Panc1 (cell line): ENCODE data around the gene TDRD7. TPM values are rescaled to one million over a fixed set of nuclear protein-coding genes. Genes with fewer than 3 reads are reported as not detected.

Source experiments
- ATAC-seq: fragments of 200-7000 bp; cut with Tn5 transposase; 2 replicates; pipeline ENCODE4 v1.9.1; 2020; ENCODE audit warnings: mild to moderate bottlenecking, moderate library complexity
- BruUV-seq: library from RNA; stranded (reverse); fragments of 400-500 nt; replicated peaks from 2 replicates; lab custom pipeline; 2021; lab: Mats Ljungman, UMichigan
- CTCF ChIA-PET: fragments of 300-600 bp; sonication (Branson Sonifier 250); formaldehyde crosslinking; loops from one replicate; lab custom pipeline; 2022; ENCODE audit warnings: antibody characterized with exemption; lab: Charles Lee
- POLR2A ChIA-PET: fragments of 300-600 bp; sonication (Branson Sonifier 250); formaldehyde crosslinking; loops from one replicate; lab custom pipeline; 2022; ENCODE audit warnings: antibody characterized with exemption; lab: Charles Lee
- DNase-seq: peaks from one replicate; pipeline ENCODE4 v3.0.0-alpha.2; 2010; ENCODE audit warnings: low read depth, low spot score
- H3K27ac ChIP-seq: 2 replicates; pipeline ENCODE4 v1.5.1; 2011; ENCODE audit warnings: mild to moderate bottlenecking, low read length, inconsistent platforms
- H3K27me3 ChIP-seq: fragments of 200-500 bp; sonication (Bioruptor generic); 2 replicates; pipeline ENCODE4 v1.6.0; 2014; ENCODE audit warnings: low read length, inconsistent platforms; ENCODE audit not compliant: control insufficient read depth, insufficient read depth
- H3K36me3 ChIP-seq: fragments of 200-500 bp; sonication (Bioruptor generic); 2 replicates; pipeline ENCODE4 v1.5.1; 2014; ENCODE audit warnings: inconsistent platforms, mild to moderate bottlenecking, low read length, moderate library complexity; ENCODE audit not compliant: control insufficient read depth, insufficient read depth
- H3K4me1 ChIP-seq: 2 replicates; pipeline ENCODE4 v1.5.1; 2011; ENCODE audit warnings: inconsistent platforms, mild to moderate bottlenecking, low read length, moderate library complexity; ENCODE audit not compliant: control insufficient read depth, insufficient read depth
- H3K4me3 ChIP-seq, 2 experiments: 2 replicates each; pipeline ENCODE4 v1.5.1; 2011 to 2012; ENCODE audit warnings: low read depth in 2 of 2, low read length in 2 of 2, mild to moderate bottlenecking in 2 of 2, inconsistent platforms in 1 of 2, moderate library complexity in 1 of 2
- H3K9me3 ChIP-seq: fragments of 200-500 bp; sonication (Bioruptor generic); 2 replicates; pipeline ENCODE4 v1.5.1; 2014; ENCODE audit warnings: low read depth, mild to moderate bottlenecking, inconsistent platforms, low read length, moderate library complexity; ENCODE audit not compliant: control insufficient read depth, insufficient read depth
- POLR2AphosphoS5 ChIP-seq: IDR thresholded peaks from 2 replicates; pipeline ENCODE4 v1.6.1; 2012; ENCODE audit warnings: mild to moderate bottlenecking, low read depth, low read length, moderate library complexity
- REST ChIP-seq, 2 experiments: IDR thresholded peaks; 2 replicates each; pipeline ENCODE4 v1.6.1; 2011 to 2012; ENCODE audit warnings: low read depth in 2 of 2, control low read depth in 1 of 2, low read length in 1 of 2, mild to moderate bottlenecking in 1 of 2, moderate library complexity in 1 of 2; ENCODE audit not compliant: insufficient read depth in 1 of 2
- SIN3A ChIP-seq: IDR thresholded peaks from 2 replicates; pipeline ENCODE4 v1.6.1; 2012; ENCODE audit warnings: low read depth, mild to moderate bottlenecking, low read length, moderate library complexity, borderline replicate concordance; ENCODE audit not compliant: insufficient read depth
- TCF7L2 ChIP-seq: IDR thresholded peaks from 2 replicates; pipeline ENCODE4 v1.6.1; 2011; ENCODE audit warnings: mild to moderate bottlenecking, low read depth, low read length, inconsistent platforms
- in situ Hi-C: cut with HindIII; loops from 2 replicates; pipeline ENCODE4 v1.10.0; 2016; ENCODE audit warnings: low sequenced_read_pairs, low pct_unique_long_range_greater_than_20kb
- intact Hi-C: fragments of 100-400 bp; cut with micrococcal nuclease; formaldehyde crosslinking; loops from one replicate; pipeline ENCODE4 v1.10.0; 2022; ENCODE audit not compliant: unreplicated experiment
- total RNA-seq: library from RNA; stranded (reverse); gene quantifications from one replicate; pipeline ENCODE4 v1.2.1, GENCODE V29; 2021; ENCODE audit not compliant: unreplicated experiment
- TF ChIP-seq, protein P1 (sequence below): fragments of 450-650 bp; IDR thresholded peaks from 2 replicates; pipeline ENCODE4 v1.5.1; 2017; ENCODE audit warnings: mild to moderate bottlenecking

TDRD7 gene
- total RNA-seq, 1 experiment from 2014 or later, result 10.6 TPM

DNA sequence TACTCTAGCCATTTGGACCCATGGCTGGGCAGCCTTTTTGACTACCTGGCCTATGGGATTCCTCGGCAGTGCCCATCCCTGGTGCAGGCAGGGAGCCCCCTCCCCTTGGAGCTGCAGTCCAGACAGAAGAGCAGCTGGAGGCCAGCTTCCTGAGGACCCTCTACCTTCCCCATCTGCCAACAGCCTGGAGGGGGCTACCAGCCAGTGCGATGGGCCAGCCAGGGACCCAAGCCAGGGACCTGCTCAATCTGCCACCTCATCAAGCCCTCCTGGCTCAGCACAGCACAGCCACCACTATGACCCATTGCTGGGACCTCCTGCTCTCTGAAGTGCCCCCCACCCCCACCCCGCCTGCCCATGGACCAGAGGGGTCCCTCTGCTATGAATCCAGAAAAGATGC is 22.6 kb upstream of the TDRD7 start:
- TF ChIP-seq, protein P1, sequence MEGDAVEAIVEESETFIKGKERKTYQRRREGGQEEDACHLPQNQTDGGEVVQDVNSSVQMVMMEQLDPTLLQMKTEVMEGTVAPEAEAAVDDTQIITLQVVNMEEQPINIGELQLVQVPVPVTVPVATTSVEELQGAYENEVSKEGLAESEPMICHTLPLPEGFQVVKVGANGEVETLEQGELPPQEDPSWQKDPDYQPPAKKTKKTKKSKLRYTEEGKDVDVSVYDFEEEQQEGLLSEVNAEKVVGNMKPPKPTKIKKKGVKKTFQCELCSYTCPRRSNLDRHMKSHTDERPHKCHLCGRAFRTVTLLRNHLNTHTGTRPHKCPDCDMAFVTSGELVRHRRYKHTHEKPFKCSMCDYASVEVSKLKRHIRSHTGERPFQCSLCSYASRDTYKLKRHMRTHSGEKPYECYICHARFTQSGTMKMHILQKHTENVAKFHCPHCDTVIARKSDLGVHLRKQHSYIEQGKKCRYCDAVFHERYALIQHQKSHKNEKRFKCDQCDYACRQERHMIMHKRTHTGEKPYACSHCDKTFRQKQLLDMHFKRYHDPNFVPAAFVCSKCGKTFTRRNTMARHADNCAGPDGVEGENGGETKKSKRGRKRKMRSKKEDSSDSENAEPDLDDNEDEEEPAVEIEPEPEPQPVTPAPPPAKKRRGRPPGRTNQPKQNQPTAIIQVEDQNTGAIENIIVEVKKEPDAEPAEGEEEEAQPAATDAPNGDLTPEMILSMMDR, result no peak
- TF ChIP-seq REST (IDR thresholded peaks at IDR 0.05; ENCODE audit: insufficient read depth in 1 of 2, low read depth in 2 of 2, low read length in 1 of 2) (no peak), TCF7L2 (no peak), SIN3A (no peak), POLR2AphosphoS5 (no peak)
- H3K27ac ChIP-seq, result no peak overlapping the region
- H3K27me3 ChIP-seq, result no peaks in the 10 kb centered on the region
- ATAC-seq (no peak), DNase-seq (no peak)
- BruUV-seq, result no TSS peak
- H3K4me1 ChIP-seq, result no peaks in the 10 kb centered on the region
- no peak overlapping the region for H3K4me3 ChIP-seq
- in situ Hi-C loops (no loop called here), intact Hi-C loops (no loop called here)
- no peaks in the 10 kb centered on the region for H3K36me3 ChIP-seq
- ChIA-PET CTCF (no interaction called here), POLR2A (no interaction called here)
- H3K9me3 ChIP-seq, result no peaks in the 10 kb centered on the region

- ATAC-seq, result no peak
- no peak for DNase-seq
- intact Hi-C loops, result no loop called here
- TF ChIP-seq, protein P1, result no peak
- no peak for TF ChIP-seq REST (IDR thresholded peaks at IDR 0.05; ENCODE audit: insufficient read depth in 1 of 2, low read depth in 2 of 2, low read length in 1 of 2)
- no peak for TF ChIP-seq TCF7L2
- TF ChIP-seq POLR2AphosphoS5, result no peak
- TF ChIP-seq SIN3A, result no peak
- CTCF ChIA-PET, result no interaction called here
- no TSS peak for BruUV-seq
- Histone ChIP-seq H3K9me3 (no peaks in the 10 kb centered on the region), H3K27ac (no peak overlapping the region), H3K36me3 (no peaks in the 10 kb centered on the region), H3K4me3 (no peak overlapping the region), H3K4me1 (no peaks in the 10 kb centered on the region), H3K27me3 (no peaks in the 10 kb centered on the region)
- in situ Hi-C loops, result no loop called here
- POLR2A ChIA-PET, result no interaction called here
Measured at GRCh38 chr9:97390791-97391406, 21.0 kb upstream of the TDRD7 start.
